Prostate gland (tissue), 2 donors: Measurements from ENCODE around the gene VSTM2B. TPM values are rescaled to one million over a fixed set of nuclear protein-coding genes. Genes with fewer than 3 reads are reported as not detected.

Experiments
- DNase-seq: peaks from one replicate; pipeline ENCODE4 v3.0.0-alpha.2; 2019; ENCODE audit warnings: low spot score
- H3K27ac ChIP-seq, 2 donors: fragments of 200-600 bp; sonication (generic); 2 replicates each; pipeline ENCODE4 v1.5.1; 2017 to 2019
- H3K27me3 ChIP-seq: fragments of 200-600 bp; sonication (generic); replicated peaks from 2 replicates; pipeline ENCODE4 v1.5.1; 2019; ENCODE audit not compliant: insufficient read depth
- H3K36me3 ChIP-seq, 2 donors: fragments of 200-600 bp; sonication (generic); 1 replicate in 1 of 2; 2 replicates in 1 of 2; pipeline versions ENCODE4 v1.5.1 to v1.8.1; 2017 to 2019
- H3K4me1 ChIP-seq: fragments of 200-600 bp; sonication (generic); replicated peaks from 2 replicates; pipeline ENCODE4 v1.5.1; 2019
- H3K4me3 ChIP-seq, 2 donors: fragments of 200-600 bp; sonication (generic); 2 replicates each; pipeline ENCODE4 v1.5.1; 2017 to 2019
- H3K9me3 ChIP-seq: fragments of 200-600 bp; sonication (generic); 2 replicates; pipeline ENCODE4 v1.5.1; 2017
- CTCF ChIP-seq, 4 experiments: fragments of 200-600 bp in 2 of 4; fragments of 450-650 bp in 2 of 4; sonication (generic) in 2 of 4; IDR thresholded peaks; 1 replicate in 3 of 4; 2 replicates in 1 of 4; pipeline ENCODE4 v1.5.1; 2016 to 2019; ENCODE audit warnings: antibody characterized with exemption in 4 of 4, mild to moderate bottlenecking in 2 of 4, moderate library complexity in 2 of 4
- POLR2A ChIP-seq: fragments of 450-650 bp; IDR thresholded peaks from one replicate; pipeline ENCODE4 v1.6.1; 2016; ENCODE audit warnings: antibody characterized with exemption, mild to moderate bottlenecking
- POLR2AphosphoS5 ChIP-seq: sonication (generic); formaldehyde crosslinking; IDR thresholded peaks from one replicate; pipeline ENCODE4 v1.6.1; 2017; ENCODE audit warnings: antibody characterized with exemption
- WGBS: methylation state at CpG from one replicate; pipeline ENCODE4 v1.1.5; 2018; 5-methylcytosine and 5-hydroxymethylcytosine counted together
- intact Hi-C: fragments of 100-400 bp; cut with DNase I; formaldehyde crosslinking; loops from one replicate; pipeline ENCODE4 v1.14.2; 2022
- total RNA-seq, 2 donors: library from RNA; depleted of rRNA; stranded (reverse); fragments of >200 nt; gene quantifications; one replicate each; pipeline ENCODE4 v1.1.0, GENCODE V29; 2016

Gene VSTM2B
- total RNA-seq, 2 donors from 2014 or later, result not detected

- Histone ChIP-seq H3K36me3 (no peaks in the 10 kb centered on the region), H3K27me3 (peaks cover 9% of the 10 kb centered on the region), H3K4me3 (no peak overlapping the region), H3K9me3 (no peaks in the 10 kb centered on the region), H3K4me1 (no peaks in the 10 kb centered on the region), H3K27ac (no peak overlapping the region)
- intact Hi-C loops, result no loop called here
- WGBS, result 50% methylated on average over 19 of the region's 19 CpGs
- TF ChIP-seq POLR2AphosphoS5 (no peak), CTCF (IDR thresholded peaks at IDR 0.05) (no peak), POLR2A (no peak)
- no peak for DNase-seq
Measured at GRCh38 chr19:29535214-29535831, 9.5 kb downstream of the VSTM2B start.

- Histone ChIP-seq H3K27ac (no peak overlapping the region), H3K4me1 (no peaks in the 10 kb centered on the region), H3K9me3 (no peaks in the 10 kb centered on the region), H3K27me3 (peaks cover 2% of the 10 kb centered on the region), H3K36me3 (no peaks in the 10 kb centered on the region), H3K4me3 (no peak overlapping the region)
- intact Hi-C loops, result no loop called here
- no peak for DNase-seq
- no peak for TF ChIP-seq POLR2AphosphoS5
- TF ChIP-seq CTCF (IDR thresholded peaks at IDR 0.05), result no peak
- TF ChIP-seq POLR2A, result no peak
- 87% methylated on average over 4 of the region's 4 CpGs for WGBS
Measured at GRCh38 chr19:29535984-29536508, 10.3 kb downstream of the VSTM2B start.

- 32% methylated on average over 7 of the region's 7 CpGs for WGBS
- no peak overlapping the region for H3K27ac ChIP-seq
Measured at GRCh38 chr19:29537181-29537580, 11.4 kb downstream of the VSTM2B start.

GRCh38 chr19:29537601-29538000, 11.8 kb downstream of the VSTM2B start:
- no peaks in the 10 kb centered on the region for H3K4me1 ChIP-seq
- no peaks in the 10 kb centered on the region for H3K36me3 ChIP-seq
- no peak overlapping the region for H3K27ac ChIP-seq
- no peak overlapping the region for H3K4me3 ChIP-seq
- no peaks in the 10 kb centered on the region for H3K27me3 ChIP-seq
- TF ChIP-seq POLR2A, result no peak
- no peak for TF ChIP-seq POLR2AphosphoS5
- TF ChIP-seq CTCF (IDR thresholded peaks at IDR 0.05), result no peak
- H3K9me3 ChIP-seq, result no peaks in the 10 kb centered on the region
- 88% methylated on average over 11 of the region's 11 CpGs for WGBS
- intact Hi-C loops, result no loop called here
- DNase-seq, result no peak

More at GRCh38 chr19:29537181-29537580, 11.4 kb downstream of the VSTM2B start:
- no peaks in the 10 kb centered on the region for H3K4me1 ChIP-seq
- H3K36me3 ChIP-seq, result no peaks in the 10 kb centered on the region
- no peak overlapping the region for H3K4me3 ChIP-seq
- no peaks in the 10 kb centered on the region for H3K9me3 ChIP-seq
- no peak for TF ChIP-seq POLR2A
- no peak for TF ChIP-seq CTCF (IDR thresholded peaks at IDR 0.05)
- TF ChIP-seq POLR2AphosphoS5, result no peak
- intact Hi-C loops, result no loop called here
- H3K27me3 ChIP-seq, result no peaks in the 10 kb centered on the region
- no peak for DNase-seq

- 91% methylated on average over 12 of the region's 12 CpGs for WGBS
Measured at GRCh38 chr19:29538146-29538545, 12.4 kb downstream of the VSTM2B start.

More at GRCh38 chr19:29538146-29538545, 12.4 kb downstream of the VSTM2B start:
- no peak for DNase-seq
- Histone ChIP-seq H3K36me3 (no peaks in the 10 kb centered on the region), H3K27me3 (no peaks in the 10 kb centered on the region), H3K4me1 (no peaks in the 10 kb centered on the region), H3K9me3 (no peaks in the 10 kb centered on the region), H3K27ac (no peak overlapping the region), H3K4me3 (no peak overlapping the region)
- no peak for TF ChIP-seq POLR2A
- no peak for TF ChIP-seq POLR2AphosphoS5
- TF ChIP-seq CTCF (IDR thresholded peaks at IDR 0.05), result no peak
- intact Hi-C loops, result no loop called here
